Prostate gland (tissue), 2 donors: Measurements from ENCODE around the gene TBC1D8B.

ENCODE experiments used
- POLR2A ChIP-seq: fragments of 450-650 bp; IDR thresholded peaks from one replicate; pipeline ENCODE4 v1.6.1; 2016; ENCODE audit warnings: antibody characterized with exemption, mild to moderate bottlenecking
- POLR2AphosphoS5 ChIP-seq: sonication (generic); formaldehyde crosslinking; IDR thresholded peaks from one replicate; pipeline ENCODE4 v1.6.1; 2017; ENCODE audit warnings: antibody characterized with exemption
- TF ChIP-seq, protein P1 (sequence below), 4 experiments: fragments of 200-600 bp in 2 of 4; fragments of 450-650 bp in 2 of 4; sonication (generic) in 2 of 4; IDR thresholded peaks; 1 replicate in 3 of 4; 2 replicates in 1 of 4; pipeline ENCODE4 v1.5.1; 2016 to 2019; ENCODE audit warnings: antibody characterized with exemption in 4 of 4, mild to moderate bottlenecking in 2 of 4, moderate library complexity in 2 of 4

DNA sequence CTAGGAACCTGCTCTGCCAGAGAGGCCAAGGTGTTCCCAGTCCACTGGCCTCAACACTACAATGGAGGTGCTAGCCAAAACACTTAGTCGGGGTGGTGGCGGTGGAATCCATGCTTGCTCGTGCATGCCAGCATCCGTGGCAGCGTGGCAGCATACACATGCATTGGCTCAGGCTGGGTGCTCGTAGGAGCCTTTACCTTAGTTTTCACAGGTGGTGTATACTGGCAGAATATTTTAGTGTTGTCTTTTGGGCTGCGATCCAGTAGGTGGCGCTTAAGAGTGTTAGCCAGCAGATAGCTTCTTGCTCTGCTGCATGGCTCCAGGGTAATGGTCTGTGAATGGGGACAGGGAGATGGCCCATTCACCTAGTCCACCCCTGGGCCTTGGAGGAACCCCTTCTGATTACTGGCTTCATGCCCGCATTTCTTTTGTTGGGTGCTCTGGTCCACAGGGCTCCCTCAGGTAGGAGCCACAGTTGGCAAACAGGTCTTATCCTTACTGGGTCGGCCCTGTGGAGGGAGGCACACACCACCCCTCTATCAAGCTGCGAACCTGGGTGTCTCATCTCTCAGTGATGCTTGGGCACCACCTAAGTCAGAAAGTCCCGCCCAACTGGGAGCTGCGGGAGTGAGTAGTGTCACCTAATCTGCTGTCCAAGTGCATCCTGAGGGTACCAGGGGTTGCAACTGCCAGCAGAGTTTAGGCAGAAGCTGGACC, 60.7 kb downstream of the TBC1D8B start:
- TF ChIP-seq POLR2AphosphoS5, result no peak
- TF ChIP-seq, protein P1, sequence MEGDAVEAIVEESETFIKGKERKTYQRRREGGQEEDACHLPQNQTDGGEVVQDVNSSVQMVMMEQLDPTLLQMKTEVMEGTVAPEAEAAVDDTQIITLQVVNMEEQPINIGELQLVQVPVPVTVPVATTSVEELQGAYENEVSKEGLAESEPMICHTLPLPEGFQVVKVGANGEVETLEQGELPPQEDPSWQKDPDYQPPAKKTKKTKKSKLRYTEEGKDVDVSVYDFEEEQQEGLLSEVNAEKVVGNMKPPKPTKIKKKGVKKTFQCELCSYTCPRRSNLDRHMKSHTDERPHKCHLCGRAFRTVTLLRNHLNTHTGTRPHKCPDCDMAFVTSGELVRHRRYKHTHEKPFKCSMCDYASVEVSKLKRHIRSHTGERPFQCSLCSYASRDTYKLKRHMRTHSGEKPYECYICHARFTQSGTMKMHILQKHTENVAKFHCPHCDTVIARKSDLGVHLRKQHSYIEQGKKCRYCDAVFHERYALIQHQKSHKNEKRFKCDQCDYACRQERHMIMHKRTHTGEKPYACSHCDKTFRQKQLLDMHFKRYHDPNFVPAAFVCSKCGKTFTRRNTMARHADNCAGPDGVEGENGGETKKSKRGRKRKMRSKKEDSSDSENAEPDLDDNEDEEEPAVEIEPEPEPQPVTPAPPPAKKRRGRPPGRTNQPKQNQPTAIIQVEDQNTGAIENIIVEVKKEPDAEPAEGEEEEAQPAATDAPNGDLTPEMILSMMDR (IDR thresholded peaks at IDR 0.05), result no peak
- no peak for TF ChIP-seq POLR2A
